ENCODE data around the gene ABCA2. TPM values are rescaled to one million over a fixed set of nuclear protein-coding genes. Genes with fewer than 3 reads are reported as not detected.

ABCA2 gene
- total and polyA plus RNA-seq, 9 of the 15 experiments (the other 6 are each of a cell fraction or from before 2014, with no cell fraction given) = 0.69 to 16.3 (median 6.1) TPM; not detected in 2

- TF ChIP-seq ZNF655 (CRISPR knock-in tag; IDR thresholded peaks at IDR 0.05) = no peak
- TF ChIP-seq ZNF395 (CRISPR knock-in tag; IDR thresholded peaks at IDR 0.05) = peak; percentile 70; the same call in 1 of the 2 replicates
- no peak for TF ChIP-seq ATF3 (IDR thresholded peaks at IDR 0.05)
- TF ChIP-seq ATF3 (CRISPR knock-in tag; conservative IDR thresholded peaks at IDR 0.05) = no peak
- TF ChIP-seq KLF6 (CRISPR knock-in tag; IDR thresholded peaks at IDR 0.05; ENCODE audit: borderline replicate concordance) = no peak
- no peak for TF ChIP-seq SIX5 (IDR thresholded peaks at IDR 0.05; ENCODE audit: borderline replicate concordance in 1 of 2, insufficient read depth in 1 of 2, low read depth in 1 of 2, low read length in 2 of 2)
- no peak for TF ChIP-seq BCLAF1 (IDR thresholded peaks at IDR 0.05; ENCODE audit: borderline replicate concordance in 1 of 2, control insufficient read depth in 1 of 2, low read depth in 2 of 2, low read length in 1 of 2)
- TF ChIP-seq GTF2A2 (tag; IDR thresholded peaks at IDR 0.05) = no peak
- no peak for TF ChIP-seq PKNOX1 (IDR thresholded peaks at IDR 0.05)
- TF ChIP-seq NFE2 (IDR thresholded peaks at IDR 0.05; ENCODE audit: low read depth) = peak; percentile 39; the same call in 1 of the 2 replicates
- TF ChIP-seq PTTG1 (tag; IDR thresholded peaks at IDR 0.05; ENCODE audit: low read depth) = no peak
- TF ChIP-seq MAX (CRISPR knock-in tag; IDR thresholded peaks at IDR 0.05) = peak; percentile 36; the same call in 1 of the 2 replicates
- no peak for TF ChIP-seq SETDB1 (IDR thresholded peaks at IDR 0.05; ENCODE audit: low read length)
- no peak for TF ChIP-seq GATAD2B (IDR thresholded peaks at IDR 0.05; ENCODE audit: borderline replicate concordance)
- TF ChIP-seq NRF1 (conservative IDR thresholded peaks at IDR 0.05 in 1 of 2, IDR thresholded peaks at IDR 0.05 in 1 of 2) = no peak
- TF ChIP-seq PPARD (CRISPR knock-in tag; IDR thresholded peaks at IDR 0.05) = no peak
Observed at GRCh38 chr9:137027369-137028262, at the start of gene ABCA2 (continued).
